SIG-M5 treated with dmso at 0.1 percent for 504 hours (cell line): ENCODE measurements around the gene SHANK3.
"Not testable (repeated sequence)": the region's sequence is repeated elsewhere in the genome, so short reads cannot be mapped to it uniquely, and the experiment has no call there.

Source experiments
- DNase-seq: peaks from one replicate; lab custom pipeline; 2025; ENCODE audit not compliant: unreplicated experiment; lab: John Stamatoyannopoulos, UW

Gene SHANK3

GRCh38 chr22:50653256-50653655 lies 19.4 kb upstream of the SHANK3 start:
- DNase-seq, result no peak

GRCh38 chr22:50654664-50655063 lies 18.0 kb upstream of the SHANK3 start:
- not testable (repeated sequence) for DNase-seq

DNA sequence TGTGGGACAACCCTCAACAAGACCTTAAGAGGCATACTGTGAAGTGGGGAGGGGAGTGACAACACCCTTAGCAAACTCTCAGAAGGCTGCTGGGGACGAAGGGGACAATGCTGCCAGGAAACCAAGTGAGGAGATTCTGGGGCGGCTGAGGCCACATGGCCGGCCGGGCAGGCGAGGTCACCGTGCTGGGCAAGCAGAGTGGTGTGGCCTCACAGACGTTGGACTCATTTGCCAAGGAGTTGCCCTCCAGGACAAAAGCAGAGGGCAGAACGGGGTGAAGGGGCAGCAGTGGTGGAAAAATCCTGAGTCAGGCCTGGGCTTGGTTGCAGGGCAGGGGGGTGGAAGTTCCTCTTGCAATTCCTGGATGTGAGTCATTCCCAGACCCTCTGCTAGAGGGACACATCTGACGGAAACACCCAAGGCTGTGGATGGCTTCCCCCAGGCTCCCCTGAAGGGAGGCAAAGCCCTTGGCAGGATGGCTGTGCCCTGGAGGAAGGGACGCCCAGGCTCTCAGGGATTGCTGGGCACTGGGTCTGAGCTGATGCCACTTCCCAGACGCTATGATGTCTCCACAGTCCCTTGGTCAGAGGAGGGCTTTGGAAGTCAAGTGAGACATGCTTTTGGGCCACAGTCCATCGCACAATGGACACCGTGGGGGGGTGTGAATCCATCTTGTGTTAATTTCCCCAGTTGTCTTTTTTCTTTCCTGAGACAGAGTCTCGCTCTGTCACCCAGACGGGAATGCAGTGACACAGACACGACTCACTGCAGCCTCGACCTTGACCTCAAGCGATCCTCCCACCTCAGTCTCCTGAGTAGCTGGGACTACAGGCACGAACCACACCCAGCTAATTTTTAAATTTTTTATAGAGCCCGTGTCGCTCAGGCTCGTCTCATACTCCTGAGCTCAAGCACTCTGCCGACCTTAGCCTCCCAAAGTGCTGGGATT lies 16.2 kb upstream of the SHANK3 start:
- no peak for DNase-seq

DNA sequence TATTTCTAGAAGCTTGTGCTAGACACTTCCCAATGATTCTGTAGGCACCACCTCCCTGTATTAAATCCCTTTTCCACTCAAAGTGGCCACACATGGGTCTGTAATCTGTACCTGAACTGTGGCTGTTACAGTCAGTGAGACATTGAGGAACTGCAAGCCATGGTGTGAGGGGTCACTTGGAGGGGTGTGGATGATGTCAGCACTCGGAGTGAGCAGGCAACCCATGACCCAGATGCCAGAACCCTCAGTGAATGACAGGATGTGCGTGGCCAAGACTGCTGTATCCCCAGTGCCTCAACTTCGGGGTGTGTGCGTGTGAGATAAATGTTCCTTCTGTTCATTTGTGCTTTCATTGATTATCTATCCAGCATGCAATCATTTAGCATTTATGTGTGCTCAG lies 14.7 kb upstream of the SHANK3 start:
- no peak for DNase-seq

GRCh38 chr22:50659711-50660110 lies 12.9 kb upstream of the SHANK3 start:
- DNase-seq, result not testable (repeated sequence)

- DNase-seq, result no peak
Measured at GRCh38 chr22:50660306-50660705, 12.3 kb upstream of the SHANK3 start.

GRCh38 chr22:50665212-50665611 lies 7.4 kb upstream of the SHANK3 start:
- DNase-seq, result no peak

- no peak for DNase-seq
Measured at GRCh38 chr22:50665738-50666137, 6.9 kb upstream of the SHANK3 start.

GRCh38 chr22:50670513-50670912 lies 2.1 kb upstream of the SHANK3 start:
- no peak for DNase-seq

DNA sequence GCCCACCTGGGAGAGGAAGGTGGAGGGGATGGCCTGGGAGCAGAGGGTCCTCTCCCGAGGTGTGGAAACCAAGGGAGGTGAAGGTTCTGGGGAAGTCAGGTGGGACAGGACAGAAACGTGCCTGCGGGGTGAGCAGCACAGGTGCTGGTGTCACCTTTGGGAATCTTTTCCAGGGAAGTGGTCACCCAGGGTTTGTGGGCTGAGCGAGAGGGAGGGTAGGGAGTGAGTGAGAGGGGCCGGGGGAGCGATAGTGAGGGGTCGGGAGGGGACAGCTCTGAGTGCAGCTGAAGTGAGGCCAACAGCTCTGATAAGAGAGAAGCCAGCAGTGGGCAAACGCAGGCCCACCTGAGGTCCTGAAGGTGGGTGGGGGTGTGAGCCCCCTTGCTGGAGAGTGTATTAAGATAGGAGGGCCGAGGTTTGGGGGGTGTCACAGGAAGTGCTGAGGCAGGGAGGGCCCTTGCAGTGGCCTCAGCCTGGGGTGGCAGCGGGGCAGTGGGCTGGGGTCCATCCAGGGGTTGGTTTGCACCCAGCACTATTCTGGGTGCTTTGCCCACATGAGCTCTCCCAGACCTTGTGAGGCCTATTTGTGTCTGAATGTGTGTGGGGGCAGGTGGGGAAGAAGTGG lies 1.6 kb upstream of the SHANK3 start:
- DNase-seq, result no peak

DNA sequence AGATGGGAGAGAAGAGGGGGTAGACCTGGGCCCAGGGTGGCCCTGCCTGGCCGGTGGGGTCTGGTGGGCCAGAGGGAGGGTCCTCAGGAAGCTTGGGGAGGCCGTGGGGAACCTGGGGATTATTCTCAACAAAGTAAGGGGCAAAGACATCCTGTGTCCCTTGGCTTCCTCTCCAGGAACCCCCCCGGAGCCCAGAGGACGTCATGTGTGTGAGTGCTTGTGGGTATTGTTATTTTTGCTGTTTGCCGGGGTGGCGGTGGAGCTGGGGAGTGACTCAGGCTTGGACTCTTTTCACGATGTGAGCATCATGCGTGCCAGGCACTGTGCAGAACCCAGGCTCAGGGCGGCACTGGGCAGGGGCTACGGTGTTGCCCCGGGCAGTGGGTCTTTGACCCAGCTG lies 982 bp upstream of the SHANK3 start:
- DNase-seq, result no peak

DNA sequence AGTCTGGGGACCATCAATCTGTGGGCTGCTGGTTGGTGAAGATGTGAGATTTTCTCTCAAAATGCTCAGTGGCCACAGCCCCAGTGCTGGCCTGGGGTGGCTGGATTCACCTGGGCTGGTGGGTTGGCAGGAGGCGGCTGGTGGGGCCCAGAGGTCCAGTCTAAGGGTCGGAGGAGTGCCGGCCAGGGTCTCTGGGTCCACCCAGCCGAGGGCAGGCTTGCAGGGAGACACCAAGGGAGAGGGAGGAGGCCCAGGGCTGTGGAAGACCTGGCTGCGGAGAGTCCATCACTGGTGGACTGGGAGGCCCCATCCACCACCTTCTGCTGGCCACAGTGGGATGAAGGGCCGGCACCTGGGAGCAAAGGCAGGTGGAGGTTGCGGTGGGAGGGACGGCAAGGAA lies 582 bp upstream of the SHANK3 start:
- no peak for DNase-seq

DNA sequence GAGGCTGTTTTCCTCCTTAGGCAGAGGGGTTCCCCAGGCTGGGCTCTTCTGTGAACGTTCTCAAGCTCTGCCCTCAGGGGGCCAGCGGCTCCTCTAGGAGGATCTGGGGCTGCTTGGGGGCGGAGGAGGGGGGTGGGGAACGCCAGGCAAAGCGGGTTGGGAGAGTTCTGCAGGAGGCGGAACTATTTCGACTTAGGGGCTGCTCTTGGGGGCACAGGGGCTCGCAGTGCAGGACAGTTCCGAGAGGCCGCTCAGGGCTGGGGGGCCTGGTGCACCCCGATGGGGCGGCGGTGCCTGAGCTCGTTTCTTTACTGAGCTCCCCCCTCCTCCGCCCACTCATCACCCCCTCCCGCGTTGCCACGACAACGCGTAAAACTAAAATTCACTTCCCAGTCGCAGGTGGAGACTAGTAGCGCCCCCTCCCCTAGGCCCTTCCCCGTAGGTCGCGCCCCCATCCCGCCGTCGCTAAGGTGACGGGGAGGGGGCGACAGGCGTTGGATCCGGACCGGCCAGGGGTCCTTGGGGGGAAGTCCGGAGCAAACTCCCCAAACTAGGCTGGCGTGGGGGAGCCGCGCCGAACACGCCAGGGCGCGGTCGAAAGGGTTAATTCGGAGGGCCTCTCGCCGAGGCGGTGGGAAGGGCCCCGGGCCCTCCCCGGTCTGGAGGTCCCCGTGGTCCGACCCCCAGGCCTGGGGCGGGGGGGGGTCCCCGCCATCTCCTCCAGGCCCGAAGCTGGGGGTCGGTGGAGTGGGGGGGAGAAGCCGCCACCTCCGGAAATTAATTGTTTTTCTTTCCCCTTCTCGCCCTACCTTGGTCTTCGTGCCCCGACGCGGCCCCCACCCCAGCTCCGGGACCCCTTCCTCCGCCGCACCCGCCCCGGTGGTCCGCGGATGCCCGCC lies 857 bp downstream of the SHANK3 start:
- no peak for DNase-seq

DNA sequence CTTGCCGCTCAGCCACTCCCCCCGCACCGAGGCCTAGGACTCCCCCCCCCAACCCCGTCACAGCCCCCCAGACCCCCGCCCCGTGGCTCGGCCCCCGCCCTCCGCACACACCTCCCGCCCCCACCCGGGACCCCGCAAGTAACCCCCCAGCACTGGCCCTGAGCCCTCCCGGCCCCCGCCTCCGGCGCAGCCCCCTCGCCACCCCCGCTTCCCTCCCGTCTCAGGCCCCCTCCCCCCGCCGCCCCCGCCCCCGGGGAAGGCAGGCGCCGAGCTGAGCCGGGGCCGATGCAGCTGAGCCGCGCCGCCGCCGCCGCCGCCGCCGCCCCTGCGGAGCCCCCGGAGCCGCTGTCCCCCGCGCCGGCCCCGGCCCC lies 1.5 kb downstream of the SHANK3 start:
- DNase-seq, result no peak

DNA sequence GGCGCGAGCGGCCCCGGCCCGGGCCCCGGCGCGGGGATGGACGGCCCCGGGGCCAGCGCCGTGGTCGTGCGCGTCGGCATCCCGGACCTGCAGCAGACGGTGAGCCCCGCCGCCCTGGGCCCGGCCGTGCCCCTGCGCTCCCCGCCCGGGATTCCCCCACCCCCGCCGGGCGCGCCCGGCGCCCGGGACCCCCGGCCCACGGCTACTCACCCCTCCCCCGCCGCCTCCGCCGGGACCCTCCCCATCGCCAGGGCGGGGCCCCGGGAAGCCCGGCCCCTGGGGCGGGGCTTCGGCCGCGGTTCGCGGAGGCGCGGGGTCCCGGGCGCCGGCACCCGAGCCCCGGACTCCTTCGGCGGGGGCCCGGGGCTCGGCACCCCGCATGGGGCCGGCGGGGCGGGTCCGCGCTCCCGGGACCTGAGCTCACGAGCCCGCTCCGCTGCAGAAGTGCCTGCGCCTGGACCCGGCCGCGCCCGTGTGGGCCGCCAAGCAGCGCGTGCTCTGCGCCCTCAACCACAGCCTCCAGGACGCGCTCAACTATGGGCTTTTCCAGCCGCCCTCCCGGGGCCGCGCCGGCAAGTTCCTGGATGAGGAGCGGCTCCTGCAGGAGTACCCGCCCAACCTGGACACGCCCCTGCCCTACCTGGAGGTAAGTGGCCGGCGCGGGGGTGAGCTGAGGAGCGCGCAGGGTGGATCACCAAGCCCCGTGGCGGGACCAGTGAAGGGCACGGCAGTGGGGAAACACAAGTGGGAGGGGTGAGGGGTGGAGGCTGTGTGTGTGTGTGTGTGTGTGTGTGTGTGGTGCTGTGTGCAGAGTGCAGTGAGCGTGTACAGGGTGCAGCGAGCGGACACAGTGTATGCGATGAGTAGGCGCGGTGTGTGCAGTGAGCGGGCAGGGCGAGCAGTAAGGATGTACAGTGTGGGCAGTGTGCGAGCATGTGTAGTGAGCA lies 2.3 kb downstream of the SHANK3 start:
- DNase-seq, result no peak

DNA sequence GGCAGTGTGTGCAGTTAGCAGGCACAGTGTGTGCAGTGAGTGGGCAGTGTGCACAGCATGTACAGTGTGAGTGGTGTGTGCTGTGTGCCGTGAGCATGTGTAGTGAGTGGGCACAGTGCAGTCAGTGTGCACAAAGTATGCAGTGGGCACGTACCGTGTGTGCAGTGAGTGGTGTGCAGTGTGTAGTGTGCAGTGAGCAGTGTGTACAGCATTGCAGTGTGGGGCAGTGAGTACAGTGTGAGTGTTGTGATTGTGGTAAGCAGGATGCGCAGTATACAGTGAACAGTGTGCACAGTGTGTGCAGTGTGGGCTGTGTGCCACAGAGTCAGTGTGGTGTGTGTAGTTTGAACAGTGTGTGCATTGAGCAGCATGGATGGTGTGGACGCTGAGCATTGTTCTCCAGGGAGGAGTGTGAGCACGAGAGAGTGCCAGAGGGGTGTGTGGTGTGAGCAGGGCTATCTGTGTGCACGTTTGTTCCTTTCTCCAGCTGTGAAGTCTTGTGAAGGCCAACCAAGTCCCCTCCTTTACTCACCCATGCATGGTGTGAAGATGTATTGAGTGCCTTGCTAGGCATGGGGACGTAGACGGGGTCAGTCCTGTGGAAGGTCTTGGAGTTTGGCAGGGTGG lies 3.0 kb downstream of the SHANK3 start:
- DNase-seq, result no peak

- no peak for DNase-seq
Measured at GRCh38 chr22:50676180-50676636, 3.6 kb downstream of the SHANK3 start.

GRCh38 chr22:50676661-50677492 lies 4.3 kb downstream of the SHANK3 start:
- no peak for DNase-seq
